ENCODE results near the gene CCDC68. TPM values are rescaled to one million over a fixed set of nuclear protein-coding genes. Genes with fewer than 3 reads are reported as not detected.
A peak's percentile ranks its signal among the peaks of the same experiment; 100 is the strongest.

Gene CCDC68
- total RNA-seq, 3 donors from 2014 or later, result 6.6 to 9.6 (median 8.5) TPM

DNA sequence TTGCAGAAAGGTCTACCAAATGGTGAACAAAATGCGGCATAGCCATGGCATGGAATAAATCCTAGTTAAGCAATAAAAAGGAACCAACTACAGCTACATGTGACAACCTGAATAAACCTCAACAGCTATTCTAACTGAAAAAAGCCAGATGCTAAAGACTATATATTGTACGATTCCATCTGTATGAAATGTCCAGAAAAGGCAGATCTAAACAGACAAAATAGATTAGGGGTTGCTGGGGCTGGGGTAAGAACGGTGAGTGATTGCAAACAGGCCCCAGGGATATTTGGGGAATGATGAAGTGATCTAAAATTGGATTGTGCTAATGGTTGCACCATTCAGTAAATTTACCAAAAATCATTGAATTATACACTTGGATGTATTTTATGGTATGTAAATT, 2.8 kb downstream of the CCDC68 start:
- Histone ChIP-seq H3K9me3 (no peaks in the 10 kb centered on the region), H3K36me3 (no peaks in the 10 kb centered on the region), H3K27ac (no peak overlapping the region), H3K27me3 (no peaks in the 10 kb centered on the region), H3K4me1 (no peaks in the 10 kb centered on the region), H3K4me3 (no peak overlapping the region)
- DNase-seq (ENCODE audit: low spot score in 2 of 2), result no peak
- intact Hi-C loops (cut with DNase I; ENCODE audit: low total_unique reads), result no loop called here
- no peak for TF ChIP-seq CTCF (IDR thresholded peaks at IDR 0.05)
- TF ChIP-seq POLR2A (IDR thresholded peaks at IDR 0.05), result no peak
- TF ChIP-seq POLR2AphosphoS5 (IDR thresholded peaks at IDR 0.05), result no peak

- Histone ChIP-seq H3K4me1 (no peaks in the 10 kb centered on the region), H3K36me3 (no peaks in the 10 kb centered on the region), H3K4me3 (no peak overlapping the region), H3K27me3 (no peaks in the 10 kb centered on the region), H3K27ac (no peak overlapping the region), H3K9me3 (no peaks in the 10 kb centered on the region)
- TF ChIP-seq POLR2AphosphoS5 (IDR thresholded peaks at IDR 0.05) (no peak), CTCF (IDR thresholded peaks at IDR 0.05) (no peak), POLR2A (IDR thresholded peaks at IDR 0.05) (no peak)
- intact Hi-C loops (cut with DNase I; ENCODE audit: low total_unique reads), result no loop called here
- DNase-seq (ENCODE audit: low spot score in 2 of 2), result no peak
These were observed 7.2 kb downstream of the CCDC68 start for GRCh38 chr18:54952026-54952425.

DNA sequence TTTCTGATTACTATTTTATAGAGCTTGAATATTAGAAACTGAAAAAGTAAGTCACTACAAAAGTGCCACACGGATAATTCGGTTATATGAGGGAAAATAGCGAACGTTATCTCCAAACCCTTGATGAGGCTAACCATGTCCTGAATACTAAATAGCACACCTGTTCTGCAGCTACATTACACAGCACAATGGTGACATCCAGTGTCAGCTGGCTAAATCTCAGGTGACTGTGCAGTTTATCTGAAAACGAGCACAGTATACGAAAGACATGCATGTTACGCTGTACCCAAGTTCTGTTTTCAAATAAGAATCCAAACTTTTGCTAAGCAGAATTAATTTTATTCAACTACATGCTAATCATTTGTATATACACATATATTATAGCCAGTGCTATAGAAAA, 9.0 kb downstream of the CCDC68 start:
- no peak for DNase-seq (ENCODE audit: low spot score in 2 of 2)
- peak in 2 of 3 donors; percentile 45 to 47 for TF ChIP-seq CTCF (IDR thresholded peaks at IDR 0.05)
- no peak for TF ChIP-seq POLR2A (IDR thresholded peaks at IDR 0.05)
- Histone ChIP-seq H3K36me3 (no peaks in the 10 kb centered on the region), H3K9me3 (no peaks in the 10 kb centered on the region), H3K4me3 (no peak overlapping the region), H3K27me3 (no peaks in the 10 kb centered on the region), H3K27ac (no peak overlapping the region), H3K4me1 (no peaks in the 10 kb centered on the region)
- intact Hi-C loops (cut with DNase I; ENCODE audit: low total_unique reads), result no loop called here

GRCh38 chr18:54949588-54949987, 9.7 kb downstream of the CCDC68 start:
- Histone ChIP-seq H3K27me3 (no peaks in the 10 kb centered on the region), H3K36me3 (no peaks in the 10 kb centered on the region), H3K4me3 (no peak overlapping the region), H3K27ac (no peak overlapping the region), H3K4me1 (no peaks in the 10 kb centered on the region), H3K9me3 (no peaks in the 10 kb centered on the region)
- no peak for TF ChIP-seq POLR2AphosphoS5 (IDR thresholded peaks at IDR 0.05)
- no peak for TF ChIP-seq POLR2A (IDR thresholded peaks at IDR 0.05)
- TF ChIP-seq CTCF (IDR thresholded peaks at IDR 0.05), result no peak
- DNase-seq (ENCODE audit: low spot score in 2 of 2), result no peak
- intact Hi-C loops (cut with DNase I; ENCODE audit: low total_unique reads), result no loop called here

- H3K36me3 ChIP-seq, result no peaks in the 10 kb centered on the region
- TF ChIP-seq POLR2A (IDR thresholded peaks at IDR 0.05), result no peak
- TF ChIP-seq CTCF (IDR thresholded peaks at IDR 0.05), result no peak
- no peak for TF ChIP-seq POLR2AphosphoS5 (IDR thresholded peaks at IDR 0.05)
- no peak overlapping the region for H3K4me3 ChIP-seq
These were observed 10.9 kb downstream of the CCDC68 start for GRCh38 chr18:54948350-54948837.

More at GRCh38 chr18:54948350-54948837, 10.9 kb downstream of the CCDC68 start:
- intact Hi-C loops (cut with DNase I; ENCODE audit: low total_unique reads), result no loop called here
- no peak overlapping the region for H3K27ac ChIP-seq
- no peaks in the 10 kb centered on the region for H3K27me3 ChIP-seq
- no peaks in the 10 kb centered on the region for H3K9me3 ChIP-seq
- no peak for DNase-seq (ENCODE audit: low spot score in 2 of 2)
- no peaks in the 10 kb centered on the region for H3K4me1 ChIP-seq
